ENCODE results near the gene RSF1. TPM values are rescaled to one million over a fixed set of nuclear protein-coding genes. Genes with fewer than 3 reads are reported as not detected.

RSF1 gene
- total RNA-seq, 4 donors from 2014 or later = 26.5 to 121 (median 82.3) TPM

DNA sequence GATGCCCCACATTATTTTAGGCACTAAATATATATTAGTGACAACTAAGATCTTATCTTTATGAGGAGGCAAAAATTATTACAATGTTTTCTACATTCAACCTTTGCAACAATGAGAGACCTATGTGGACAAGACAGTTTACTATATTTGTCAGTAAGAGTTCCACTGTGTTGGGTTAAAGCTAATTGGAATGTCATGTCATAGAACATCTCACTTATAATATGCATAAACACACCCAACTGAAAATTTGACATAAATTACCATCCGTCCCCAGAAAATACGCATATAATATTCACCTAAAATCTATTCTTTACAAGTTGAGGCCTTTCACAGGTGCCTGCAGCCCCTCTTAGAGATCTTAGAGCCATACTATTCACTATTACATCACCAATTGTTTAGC, 84.0 kb downstream of the RSF1 start:
- Histone ChIP-seq H3K4me1 (no peaks in the 10 kb centered on the region), H3K36me3 (no peaks in the 10 kb centered on the region), H3K27ac (no peak overlapping the region), H3K4me3 (no peak overlapping the region), H3K9me3 (peaks cover 0 to 2% of the 10 kb centered on the region in 2 donors), H3K27me3 (no peaks in the 10 kb centered on the region)
- DNase-seq = no peak
- TF ChIP-seq CTCF (IDR thresholded peaks at IDR 0.05) (no peak), POLR2A (IDR thresholded peaks at IDR 0.05) (no peak)
- intact Hi-C loops (cut with DNase I; ENCODE audit: low total_unique reads) = no loop called here

DNA sequence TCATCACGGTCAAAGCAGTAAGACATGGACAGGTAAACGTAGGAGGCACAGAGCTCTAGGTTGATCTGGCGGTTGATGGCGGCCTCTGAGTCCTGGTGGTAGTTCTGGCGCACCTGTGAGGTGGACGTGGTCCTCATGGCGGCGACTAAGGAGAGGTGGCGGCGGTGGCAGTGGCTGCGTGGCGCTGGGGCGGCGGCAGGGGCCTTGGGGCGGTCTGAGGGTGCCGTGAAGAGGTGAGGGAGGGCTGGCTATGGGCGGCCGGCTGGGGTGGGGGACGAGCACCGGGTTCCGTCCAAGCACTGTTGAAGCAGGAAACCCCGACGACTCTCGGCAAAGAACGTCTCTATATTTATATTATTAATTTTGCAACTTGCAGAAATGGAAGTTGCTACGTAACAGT, 85.6 kb downstream of the RSF1 start:
- no peaks in the 10 kb centered on the region for H3K27me3 ChIP-seq
- H3K36me3 ChIP-seq = no peaks in the 10 kb centered on the region
- H3K9me3 ChIP-seq = peaks cover 0 to 4% of the 10 kb centered on the region in 2 donors
- H3K27ac ChIP-seq = no peak overlapping the region
- H3K4me1 ChIP-seq = no peaks in the 10 kb centered on the region
- no peak overlapping the region for H3K4me3 ChIP-seq
- no peak for DNase-seq
- TF ChIP-seq POLR2A (IDR thresholded peaks at IDR 0.05) (no peak), CTCF (IDR thresholded peaks at IDR 0.05) (no peak)
- intact Hi-C loops (cut with DNase I; ENCODE audit: low total_unique reads) = no loop called here

DNA sequence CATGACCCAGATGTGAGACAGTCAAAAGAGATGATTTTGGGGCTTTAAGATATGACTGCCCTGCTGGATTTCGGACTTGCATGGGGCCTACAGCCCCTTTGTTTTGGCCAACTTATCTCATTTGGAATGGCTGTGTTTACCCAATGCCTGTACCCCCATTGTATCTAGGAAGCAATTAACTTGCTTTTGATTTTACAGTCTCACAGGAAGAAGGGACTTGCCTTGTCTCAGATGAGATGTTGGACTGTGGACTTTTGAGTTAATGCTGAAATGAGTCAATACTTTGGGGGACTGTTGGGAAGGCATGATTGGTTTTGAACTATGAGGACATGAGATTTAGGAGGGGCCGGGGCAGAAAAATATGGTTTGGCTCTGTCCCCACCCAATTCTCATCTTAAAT, 88.4 kb downstream of the RSF1 start:
- H3K27me3 ChIP-seq = no peaks in the 10 kb centered on the region
- TF ChIP-seq POLR2A (IDR thresholded peaks at IDR 0.05) = no peak
- no peak for TF ChIP-seq CTCF (IDR thresholded peaks at IDR 0.05)
- no peak overlapping the region for H3K27ac ChIP-seq
- H3K36me3 ChIP-seq = no peaks in the 10 kb centered on the region
- intact Hi-C loops (cut with DNase I; ENCODE audit: low total_unique reads) = no loop called here
- DNase-seq = no peak
- no peak overlapping the region for H3K4me3 ChIP-seq
- H3K4me1 ChIP-seq = no peaks in the 10 kb centered on the region
- peaks cover 0 to 4% of the 10 kb centered on the region in 2 donors for H3K9me3 ChIP-seq

DNA sequence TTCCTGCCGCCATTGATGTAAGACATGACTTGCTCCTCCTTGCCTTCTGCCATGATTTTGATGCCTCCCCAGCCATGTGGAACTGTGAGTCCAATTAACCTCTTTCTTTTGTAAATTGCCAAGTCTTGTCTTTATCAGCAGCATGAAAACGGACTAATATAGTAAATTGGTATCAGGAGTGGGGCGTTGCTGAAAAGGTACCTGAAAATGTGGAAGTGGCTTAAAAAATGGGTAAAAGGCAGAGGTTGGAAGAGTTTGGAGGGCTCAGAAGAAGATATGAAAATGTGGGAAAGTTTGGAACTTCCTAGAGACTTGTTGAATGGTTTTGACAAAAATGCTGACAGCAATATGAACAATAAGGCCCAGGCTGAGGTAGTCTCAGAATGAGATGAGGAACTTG, 89.7 kb downstream of the RSF1 start:
- Histone ChIP-seq H3K27me3 (no peaks in the 10 kb centered on the region), H3K36me3 (no peaks in the 10 kb centered on the region), H3K9me3 (peaks cover 0 to 4% of the 10 kb centered on the region in 2 donors), H3K4me1 (no peaks in the 10 kb centered on the region), H3K4me3 (no peak overlapping the region), H3K27ac (no peak overlapping the region)
- intact Hi-C loops (cut with DNase I; ENCODE audit: low total_unique reads) = no loop called here
- TF ChIP-seq CTCF (IDR thresholded peaks at IDR 0.05) (no peak), POLR2A (IDR thresholded peaks at IDR 0.05) (no peak)
- no peak for DNase-seq

DNA sequence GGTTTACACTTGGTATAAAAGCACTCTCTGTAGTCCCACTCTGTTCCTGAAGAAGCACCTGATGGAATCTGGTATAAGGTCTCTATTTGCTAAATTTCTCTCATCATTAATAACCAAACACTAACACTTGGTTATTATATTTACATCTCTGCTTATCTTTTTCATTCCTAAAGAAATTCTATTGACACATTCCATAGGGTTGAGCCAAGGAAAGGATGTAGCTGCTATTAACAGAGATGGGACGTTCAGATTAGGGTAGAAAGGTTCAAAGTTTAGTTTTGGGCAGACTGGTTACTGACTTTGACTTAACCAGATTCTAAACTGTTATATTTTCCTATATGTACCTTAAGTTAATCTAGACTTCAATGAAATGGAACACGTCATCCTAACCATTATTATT, 91.5 kb downstream of the RSF1 start:
- Histone ChIP-seq H3K36me3 (no peaks in the 10 kb centered on the region), H3K4me3 (no peak overlapping the region), H3K9me3 (peaks cover 0 to 4% of the 10 kb centered on the region in 2 donors), H3K4me1 (no peaks in the 10 kb centered on the region), H3K27me3 (no peaks in the 10 kb centered on the region), H3K27ac (no peak overlapping the region)
- intact Hi-C loops (cut with DNase I; ENCODE audit: low total_unique reads) = no loop called here
- no peak for DNase-seq
- TF ChIP-seq POLR2A (IDR thresholded peaks at IDR 0.05) (no peak), CTCF (IDR thresholded peaks at IDR 0.05) (no peak)

Measured in uterus (tissue), 4 donors.